GM10847 (cell line): ENCODE data around the gene APBA3.

ENCODE experiments used
- POLR2A ChIP-seq: IDR thresholded peaks from 2 replicates; pipeline ENCODE4 v1.6.1; 2011; ENCODE audit not compliant: insufficient read length; ENCODE audit errors: extremely low read depth

Gene APBA3

DNA sequence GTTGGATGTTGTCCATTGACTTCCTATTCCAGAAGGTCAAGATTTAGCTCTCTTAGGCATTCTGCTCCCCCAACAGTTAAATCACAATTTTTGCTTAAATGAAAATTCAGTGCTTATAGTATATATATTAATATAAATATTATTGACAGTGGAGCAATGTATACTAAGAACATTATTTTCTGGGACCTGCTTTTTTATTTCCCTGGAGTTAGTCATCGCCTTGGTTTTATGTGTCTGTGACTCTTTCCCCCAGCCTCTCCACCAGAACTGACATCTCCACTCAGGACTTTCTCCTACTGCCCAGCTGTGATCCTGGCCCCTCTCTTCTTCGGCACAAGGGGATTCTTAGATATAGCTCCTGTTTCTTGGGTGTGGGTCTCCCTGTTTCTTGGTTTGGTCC is 34.9 kb upstream of the APBA3 start:
- no peak for TF ChIP-seq POLR2A

GRCh38 chr19:3793799-3794198 is 32.3 kb upstream of the APBA3 start:
- TF ChIP-seq POLR2A = no peak

GRCh38 chr19:3792114-3792513 is 30.6 kb upstream of the APBA3 start:
- TF ChIP-seq POLR2A = no peak

DNA sequence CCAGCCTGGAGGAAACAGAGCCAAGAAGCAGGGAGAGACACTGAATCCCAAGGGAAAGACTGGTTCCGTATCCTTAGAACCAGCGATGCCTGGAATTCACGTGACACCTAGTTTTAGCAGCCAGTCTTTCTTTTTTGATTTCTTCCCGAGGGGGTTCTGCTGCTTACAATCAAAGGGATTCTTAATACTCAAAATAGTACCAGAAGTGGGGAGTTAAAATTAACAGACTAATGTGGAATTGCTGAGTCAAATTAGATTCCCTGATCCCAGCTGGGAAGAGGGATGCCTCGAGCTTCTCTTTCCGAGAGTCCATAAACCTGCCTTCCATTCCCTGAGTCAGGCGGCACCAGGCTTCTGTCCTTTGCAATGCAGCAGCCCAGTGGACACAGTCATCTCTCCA is 29.4 kb upstream of the APBA3 start:
- TF ChIP-seq POLR2A = no peak

GRCh38 chr19:3790209-3790734 is 28.8 kb upstream of the APBA3 start:
- no peak for TF ChIP-seq POLR2A

GRCh38 chr19:3788996-3789778 is 27.7 kb upstream of the APBA3 start:
- TF ChIP-seq POLR2A = no peak

- no peak for TF ChIP-seq POLR2A
These were observed 24.7 kb upstream of the APBA3 start, which contains the start of gene MATK for GRCh38 chr19:3785938-3786824. Gene MATK, minus strand, starts transcription at chr19:3786381. Its CDS starts 1,246 bp downstream, at chr19:3785135.

DNA sequence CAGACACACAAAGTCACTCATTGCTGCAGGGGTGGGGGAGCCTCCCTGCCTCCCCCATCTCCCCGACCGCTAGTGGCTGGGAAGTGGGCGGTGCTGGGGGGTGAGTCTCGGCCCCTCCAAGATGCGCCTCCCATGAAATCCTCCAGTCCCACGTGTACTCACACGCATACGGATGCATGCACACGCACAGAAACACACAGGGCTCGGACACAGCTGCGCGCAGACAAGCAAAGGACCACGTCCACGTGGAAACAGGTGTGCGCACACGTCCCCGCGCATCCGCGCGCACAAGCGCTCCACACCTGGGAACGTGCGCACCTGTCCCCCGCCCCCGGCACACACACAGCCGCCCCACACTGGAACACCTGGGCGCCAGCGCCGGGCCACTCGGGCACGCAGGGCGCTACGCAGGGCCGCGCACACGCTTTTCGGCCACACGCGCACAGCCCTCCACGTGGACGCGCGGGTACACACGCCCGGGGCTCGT is 24.0 kb upstream of the APBA3 start:
- TF ChIP-seq POLR2A = no peak

DNA sequence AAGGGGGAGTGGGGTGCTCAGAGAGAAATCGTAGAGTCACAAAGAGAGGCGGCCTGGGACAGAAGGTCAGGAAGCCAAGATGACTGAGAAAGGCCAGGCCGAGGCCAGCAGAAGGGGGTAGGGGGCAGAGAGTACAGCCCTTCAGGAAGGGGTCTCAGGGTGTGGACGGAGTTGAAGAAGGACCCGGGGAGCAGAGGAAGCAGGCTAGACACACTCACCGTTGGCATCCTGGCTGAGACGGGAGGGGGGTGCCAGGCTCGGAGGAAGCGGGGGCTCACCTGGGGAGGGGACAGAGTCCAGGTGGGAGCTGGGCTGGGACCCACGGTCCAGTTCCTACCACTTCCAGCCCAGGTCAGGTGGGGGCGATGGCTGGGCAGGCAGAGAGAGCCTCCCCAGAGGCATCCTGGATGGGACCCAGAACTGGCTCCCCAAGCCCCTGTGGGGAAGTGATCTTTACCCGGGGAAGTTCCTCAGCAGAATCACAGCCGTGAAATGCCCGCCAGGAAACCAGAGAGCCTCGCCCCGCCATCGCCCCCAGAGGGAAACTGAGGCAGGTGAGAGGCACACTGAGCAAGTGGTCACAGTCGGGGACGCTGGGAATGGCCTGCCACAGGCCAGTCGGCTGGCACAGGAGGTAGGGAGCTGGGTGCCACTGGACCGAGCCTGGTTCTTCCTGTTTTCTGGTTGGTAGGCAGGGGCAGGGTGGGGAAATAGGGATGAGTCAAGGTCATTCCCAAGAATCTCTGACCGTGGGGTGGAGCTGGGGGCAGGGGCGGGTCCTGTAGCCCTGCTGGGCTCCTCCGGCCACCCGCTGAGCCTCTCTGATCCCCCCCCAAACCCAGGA is 23.3 kb upstream of the APBA3 start:
- TF ChIP-seq POLR2A = no peak

- TF ChIP-seq POLR2A = no peak
These were observed 22.4 kb upstream of the APBA3 start for GRCh38 chr19:3783660-3784584.

- TF ChIP-seq POLR2A = no peak
These were observed 21.4 kb upstream of the APBA3 start for GRCh38 chr19:3782903-3783302.

DNA sequence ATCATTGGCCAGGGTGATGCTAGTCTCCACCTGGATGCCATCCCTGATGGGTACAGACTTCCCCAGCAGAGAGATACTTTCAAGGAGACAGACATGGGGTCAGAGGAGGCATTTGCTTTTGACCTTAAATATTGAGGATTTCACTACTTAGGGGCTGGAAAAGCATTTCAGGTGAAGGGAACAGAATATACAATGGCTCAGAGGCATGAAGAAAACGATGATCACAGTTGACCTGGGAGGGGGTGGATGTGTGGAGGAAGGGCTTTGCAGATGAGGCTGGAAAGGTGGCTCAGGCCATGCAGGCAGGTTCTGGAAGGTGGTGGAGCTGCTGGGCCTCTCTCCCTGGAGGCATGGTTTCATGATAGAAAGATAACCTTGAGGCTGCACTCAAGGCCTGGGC is 20.8 kb upstream of the APBA3 start:
- TF ChIP-seq POLR2A = no peak

GRCh38 chr19:3781603-3782002 is 20.1 kb upstream of the APBA3 start:
- no peak for TF ChIP-seq POLR2A

GRCh38 chr19:3780786-3781304 is 19.4 kb upstream of the APBA3 start:
- no peak for TF ChIP-seq POLR2A
